Measurements from ENCODE around the gene FAM228A.
"Not testable (repeated sequence)": the region's sequence is repeated elsewhere in the genome, so short reads cannot be mapped to it uniquely, and the experiment has no call there.

The FAM228A gene

DNA sequence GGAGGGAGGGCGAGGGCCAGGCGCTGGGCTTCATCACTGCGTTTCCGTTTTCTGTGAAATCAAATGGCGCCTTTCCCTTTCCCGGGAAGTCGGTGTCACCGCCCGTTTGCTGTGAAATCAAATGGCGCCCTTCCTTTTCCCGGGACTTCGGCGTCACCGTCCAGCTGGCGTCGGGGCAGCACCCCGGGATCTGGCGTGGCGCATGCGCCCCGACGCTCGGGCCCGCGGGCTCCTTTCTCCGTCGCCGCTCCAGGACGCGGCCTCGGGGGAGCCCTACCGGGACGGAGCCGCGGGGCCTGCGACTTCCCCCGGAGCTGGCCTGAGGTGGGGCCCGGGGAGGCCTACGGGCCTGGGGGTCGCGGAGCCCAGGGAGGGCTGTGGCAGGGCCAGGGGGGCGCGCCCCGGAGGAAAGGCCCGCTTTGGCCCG, at the start of gene FAM228A:
Gene FAM228A (plus strand): TSS at position 203 of the 427 bp plus-strand sequence. CDS start 428 bp downstream, outside the sequence.
- no peak within 1 kb of the TSS for H3K27ac ChIP-seq
- TF ChIP-seq, protein P1, sequence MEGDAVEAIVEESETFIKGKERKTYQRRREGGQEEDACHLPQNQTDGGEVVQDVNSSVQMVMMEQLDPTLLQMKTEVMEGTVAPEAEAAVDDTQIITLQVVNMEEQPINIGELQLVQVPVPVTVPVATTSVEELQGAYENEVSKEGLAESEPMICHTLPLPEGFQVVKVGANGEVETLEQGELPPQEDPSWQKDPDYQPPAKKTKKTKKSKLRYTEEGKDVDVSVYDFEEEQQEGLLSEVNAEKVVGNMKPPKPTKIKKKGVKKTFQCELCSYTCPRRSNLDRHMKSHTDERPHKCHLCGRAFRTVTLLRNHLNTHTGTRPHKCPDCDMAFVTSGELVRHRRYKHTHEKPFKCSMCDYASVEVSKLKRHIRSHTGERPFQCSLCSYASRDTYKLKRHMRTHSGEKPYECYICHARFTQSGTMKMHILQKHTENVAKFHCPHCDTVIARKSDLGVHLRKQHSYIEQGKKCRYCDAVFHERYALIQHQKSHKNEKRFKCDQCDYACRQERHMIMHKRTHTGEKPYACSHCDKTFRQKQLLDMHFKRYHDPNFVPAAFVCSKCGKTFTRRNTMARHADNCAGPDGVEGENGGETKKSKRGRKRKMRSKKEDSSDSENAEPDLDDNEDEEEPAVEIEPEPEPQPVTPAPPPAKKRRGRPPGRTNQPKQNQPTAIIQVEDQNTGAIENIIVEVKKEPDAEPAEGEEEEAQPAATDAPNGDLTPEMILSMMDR (IDR thresholded peaks at IDR 0.05; ENCODE audit: low read depth, low read length, missing control alignments): no peak
- in situ Hi-C loops (cut with HindIII; ENCODE audit: low pct_ligation_motif_present, low sequenced_read_pairs): no loop called here
- H3K36me3 ChIP-seq (replicated peaks): no peaks in the 10 kb centered on the region
- no peak for DNase-seq
- no peaks in the 10 kb centered on the region for H3K27me3 ChIP-seq (replicated peaks)
- H3K4me3 ChIP-seq (ENCODE audit: low read depth, low read length): no peak within 1 kb of the TSS

DNA sequence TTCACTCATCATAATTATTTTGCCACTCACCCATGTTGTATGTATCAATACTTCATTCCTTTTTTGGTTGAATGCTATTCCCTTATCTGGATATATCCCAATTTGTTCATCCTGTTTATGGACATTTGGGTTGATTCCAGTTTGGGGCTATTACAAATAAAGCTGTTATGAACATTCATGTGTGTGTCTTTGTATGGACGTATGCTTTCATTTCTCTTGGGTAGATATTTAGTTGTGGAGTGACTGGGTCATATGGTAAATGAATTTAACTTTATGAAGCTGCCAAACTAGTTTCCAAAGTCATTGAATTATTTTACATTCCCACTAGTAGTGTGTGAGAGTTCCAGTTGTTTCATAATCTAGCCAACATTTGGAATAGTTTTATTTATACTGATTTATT, 48.9 kb upstream of the FAM228A start:
- TF ChIP-seq, protein P1 (IDR thresholded peaks at IDR 0.05; ENCODE audit: low read depth, low read length, missing control alignments): no peak
- DNase-seq: no peak
- H3K36me3 ChIP-seq (replicated peaks): no peaks in the 10 kb centered on the region
- in situ Hi-C loops (cut with HindIII; ENCODE audit: low pct_ligation_motif_present, low sequenced_read_pairs): no loop called here
- H3K27ac ChIP-seq: no peak overlapping the region
- no peak overlapping the region for H3K4me3 ChIP-seq (ENCODE audit: low read depth, low read length)
- H3K27me3 ChIP-seq (replicated peaks): no peaks in the 10 kb centered on the region

DNA sequence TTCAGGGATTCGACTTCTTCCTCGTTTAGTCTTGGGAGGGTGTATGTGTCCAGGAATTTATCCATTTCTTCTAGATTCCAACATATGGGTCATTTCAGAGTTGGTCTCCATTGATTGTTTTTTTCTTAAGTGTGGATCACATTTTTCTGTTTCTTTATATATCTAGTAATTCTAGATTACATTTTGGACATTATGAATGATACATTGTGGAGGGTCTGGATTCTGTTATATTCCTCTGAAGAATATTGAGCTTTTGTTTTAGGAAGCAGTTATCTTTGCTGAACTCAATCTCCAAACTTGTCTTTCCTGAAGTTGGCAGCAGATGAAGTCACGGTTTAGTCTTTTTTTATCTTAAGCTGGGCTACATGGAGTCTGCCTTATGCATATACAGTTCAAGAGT, 42.3 kb upstream of the FAM228A start:
- TF ChIP-seq, protein P1 (IDR thresholded peaks at IDR 0.05; ENCODE audit: low read depth, low read length, missing control alignments): no peak
- in situ Hi-C loops (cut with HindIII; ENCODE audit: low pct_ligation_motif_present, low sequenced_read_pairs): no loop called here
- H3K36me3 ChIP-seq (replicated peaks): no peaks in the 10 kb centered on the region
- H3K4me3 ChIP-seq (ENCODE audit: low read depth, low read length): no peak overlapping the region
- no peaks in the 10 kb centered on the region for H3K27me3 ChIP-seq (replicated peaks)
- no peak overlapping the region for H3K27ac ChIP-seq
- DNase-seq: no peak

DNA sequence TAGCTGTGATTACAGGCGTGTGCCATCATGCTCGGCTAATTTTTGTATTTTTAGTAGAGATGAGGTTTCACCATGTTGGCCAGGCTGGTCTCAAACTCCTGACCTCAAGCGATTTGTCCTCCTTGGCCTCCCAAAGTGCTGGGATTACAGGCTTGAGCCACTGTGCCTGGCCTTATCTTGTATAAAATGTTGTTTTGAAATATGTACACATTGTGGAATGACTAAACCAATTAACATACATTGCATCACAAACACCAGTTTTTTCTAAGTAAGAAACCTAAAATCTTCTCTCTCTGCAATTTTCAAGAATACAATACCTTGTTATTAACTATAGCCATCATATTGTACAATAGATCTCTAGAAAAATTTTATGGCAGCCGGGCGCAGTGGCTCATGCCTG, 34.5 kb upstream of the FAM228A start:
- H3K27me3 ChIP-seq (replicated peaks); in situ Hi-C loops (cut with HindIII; ENCODE audit: low pct_ligation_motif_present, low sequenced_read_pairs); H3K27ac ChIP-seq; DNase-seq; H3K36me3 ChIP-seq (replicated peaks); H3K4me3 ChIP-seq (ENCODE audit: low read depth, low read length): not testable (repeated sequence)

DNA sequence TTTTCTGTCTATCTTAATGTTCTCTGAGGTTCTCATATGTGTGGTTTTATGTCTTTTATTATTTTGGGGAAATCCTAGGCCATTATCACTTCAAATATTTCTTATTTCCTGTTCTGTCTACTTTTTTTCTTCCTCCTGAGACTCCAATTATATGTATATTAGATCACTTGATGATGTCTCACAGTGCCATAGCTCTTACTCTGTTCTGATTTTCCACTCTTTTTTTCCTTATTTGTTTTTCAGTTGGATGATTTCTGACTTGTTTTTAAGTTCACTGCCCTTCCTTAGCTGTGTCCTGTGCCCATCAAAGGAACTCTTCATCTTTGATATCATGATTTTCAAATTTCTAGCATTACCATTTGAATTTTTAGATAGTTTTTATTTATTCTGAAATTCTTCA, 27.5 kb upstream of the FAM228A start:
- H3K4me3 ChIP-seq (ENCODE audit: low read depth, low read length): no peak overlapping the region
- no peaks in the 10 kb centered on the region for H3K27me3 ChIP-seq (replicated peaks)
- H3K27ac ChIP-seq: no peak overlapping the region
- in situ Hi-C loops (cut with HindIII; ENCODE audit: low pct_ligation_motif_present, low sequenced_read_pairs): no loop called here
- no peak for DNase-seq
- no peaks in the 10 kb centered on the region for H3K36me3 ChIP-seq (replicated peaks)
- TF ChIP-seq, protein P1 (IDR thresholded peaks at IDR 0.05; ENCODE audit: low read depth, low read length, missing control alignments): no peak

DNA sequence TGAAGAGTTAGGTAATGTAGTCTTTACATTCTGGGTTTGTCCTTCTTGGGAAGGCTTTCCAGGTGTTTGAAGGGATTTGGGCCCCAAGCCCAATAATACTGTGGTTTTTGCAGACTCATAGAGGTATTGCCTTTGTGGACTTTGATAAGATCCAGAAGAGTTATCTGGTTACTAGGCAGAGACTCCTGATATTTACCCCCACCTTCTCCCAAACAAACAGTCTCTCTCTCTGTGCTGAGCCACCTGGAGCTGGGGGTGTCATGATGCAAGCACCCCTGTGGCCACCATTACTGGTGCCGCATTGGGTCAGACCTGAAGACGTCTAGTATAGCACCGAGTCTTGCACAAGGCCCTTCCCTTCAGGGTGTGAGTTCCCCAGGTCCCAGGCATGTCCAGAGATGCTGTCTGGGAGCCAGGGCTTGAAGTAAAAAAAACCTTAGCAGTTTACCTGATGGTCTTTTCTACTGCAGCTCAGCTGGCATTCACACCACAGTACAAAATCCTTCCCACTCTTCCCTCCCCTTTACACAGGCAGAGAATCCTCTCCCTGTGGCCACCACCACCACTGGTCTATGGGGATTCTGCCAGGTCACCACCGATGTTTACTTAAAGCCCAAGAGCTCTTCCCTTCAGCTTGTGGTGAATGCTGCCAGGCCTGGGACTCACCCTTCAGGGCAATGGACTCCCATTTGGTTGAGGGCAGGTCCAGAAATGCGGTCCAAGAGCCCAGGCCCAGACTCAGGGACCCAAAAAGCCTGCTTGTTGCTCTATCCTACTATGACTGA, 22.2 kb upstream of the FAM228A start:
- Histone ChIP-seq H3K27me3 (replicated peaks) (no peaks in the 10 kb centered on the region), H3K27ac (no peak overlapping the region), H3K4me3 (ENCODE audit: low read depth, low read length) (no peak overlapping the region), H3K36me3 (replicated peaks) (no peaks in the 10 kb centered on the region)
- TF ChIP-seq, protein P1 (IDR thresholded peaks at IDR 0.05; ENCODE audit: low read depth, low read length, missing control alignments): no peak
- in situ Hi-C loops (cut with HindIII; ENCODE audit: low pct_ligation_motif_present, low sequenced_read_pairs): no loop called here
- no peak for DNase-seq
